ENCODE results near the gene GRID2.

DNA sequence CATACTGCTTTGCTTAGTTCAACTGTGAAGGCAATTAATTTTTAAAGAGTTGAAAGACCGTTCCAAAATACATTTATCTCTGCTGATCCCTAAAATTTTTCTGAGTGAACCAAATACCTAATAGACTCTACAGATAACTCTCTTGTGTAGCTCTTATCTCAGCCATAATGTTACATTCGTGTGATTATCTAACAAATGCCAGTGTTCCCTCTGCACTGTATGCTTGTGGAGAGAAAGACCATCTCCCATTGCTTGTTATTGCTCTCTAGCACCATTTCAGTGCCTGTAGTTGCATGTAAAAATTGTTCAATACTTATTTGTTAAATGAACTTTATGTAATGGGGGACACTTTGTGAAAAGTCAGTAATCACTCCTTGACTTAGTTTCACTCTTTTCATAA is 1443.5 kb downstream of the GRID2 start:
- TF ChIP-seq, protein P1, sequence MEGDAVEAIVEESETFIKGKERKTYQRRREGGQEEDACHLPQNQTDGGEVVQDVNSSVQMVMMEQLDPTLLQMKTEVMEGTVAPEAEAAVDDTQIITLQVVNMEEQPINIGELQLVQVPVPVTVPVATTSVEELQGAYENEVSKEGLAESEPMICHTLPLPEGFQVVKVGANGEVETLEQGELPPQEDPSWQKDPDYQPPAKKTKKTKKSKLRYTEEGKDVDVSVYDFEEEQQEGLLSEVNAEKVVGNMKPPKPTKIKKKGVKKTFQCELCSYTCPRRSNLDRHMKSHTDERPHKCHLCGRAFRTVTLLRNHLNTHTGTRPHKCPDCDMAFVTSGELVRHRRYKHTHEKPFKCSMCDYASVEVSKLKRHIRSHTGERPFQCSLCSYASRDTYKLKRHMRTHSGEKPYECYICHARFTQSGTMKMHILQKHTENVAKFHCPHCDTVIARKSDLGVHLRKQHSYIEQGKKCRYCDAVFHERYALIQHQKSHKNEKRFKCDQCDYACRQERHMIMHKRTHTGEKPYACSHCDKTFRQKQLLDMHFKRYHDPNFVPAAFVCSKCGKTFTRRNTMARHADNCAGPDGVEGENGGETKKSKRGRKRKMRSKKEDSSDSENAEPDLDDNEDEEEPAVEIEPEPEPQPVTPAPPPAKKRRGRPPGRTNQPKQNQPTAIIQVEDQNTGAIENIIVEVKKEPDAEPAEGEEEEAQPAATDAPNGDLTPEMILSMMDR (IDR thresholded peaks at IDR 0.05) = no peak
- TF ChIP-seq POLR2A (IDR thresholded peaks at IDR 0.05) (no peak), POLR2AphosphoS5 (IDR thresholded peaks at IDR 0.05) (no peak)

Measured in upper lobe of left lung (tissue), 4 donors.